Activated CD4-positive, alpha-beta T cell treated with anti-CD3 and anti-CD28 coated beads, Interleukin-2, amount 10 ng/mL, durations not matched to agents 7 days and 5 days (primary cell): ENCODE measurements around the gene TRIM7. TPM values are rescaled to one million over a fixed set of nuclear protein-coding genes. Genes with fewer than 3 reads are reported as not detected.

Source experiments
- microRNA-seq: library from miRNA; unstranded; fragments of <30 nt; microRNA quantifications from one replicate; pipeline ENCODE4 v1.2.0, GENCODE V29; 2021; ENCODE audit warnings: borderline microRNAs expressed, borderline replicate concordance
- total RNA-seq, 2 experiments: library from RNA; stranded (reverse); gene quantifications; one replicate each; pipeline ENCODE4 v1.2.3, GENCODE V29; 2021

The TRIM7 gene
- total RNA-seq, 2 experiments from 2014 or later: 0.29 to 0.84 TPM

Small RNAs within 50 kb of the gene (microRNA-seq; reads per million reads assigned to microRNA genes)
- not detected for gene MIR4638

Other genes starting within 250 kb of the TRIM7 start
- gene BTNL3, start 216.3 kb downstream of the TRIM7 start, total RNA-seq: not detected
- not detected for gene BTNL9, start 164.9 kb downstream of the TRIM7 start, total RNA-seq
- gene OR2V1, start 74.0 kb downstream of the TRIM7 start, total RNA-seq: not detected
- not detected for gene OR2V2, start 57.6 kb downstream of the TRIM7 start, total RNA-seq
- 10 to 100 TPM; 34.7 to 36.9 TPM for gene TRIM41, start 18.1 kb upstream of the TRIM7 start, total RNA-seq
- gene RACK1, start 38.7 kb upstream of the TRIM7 start, total RNA-seq: 1,000 to 10,000 TPM; 1,823 to 2,207 TPM
- 10 to 100 TPM; 29.6 to 29.9 TPM for gene TRIM52, start 55.9 kb upstream of the TRIM7 start, total RNA-seq
- not detected for gene OR4F3, start 162.1 kb upstream of the TRIM7 start, total RNA-seq